Stimulated activated CD8-positive, alpha-beta memory T cell treated with anti-CD3 and anti-CD28 coated beads, Interleukin-4, amount 100 ng/mL, for 1 hour (primary cell): ENCODE measurements around the gene AREL1.
"Not testable (repeated sequence)": the region's sequence is repeated elsewhere in the genome, so short reads cannot be mapped to it uniquely, and the experiment has no call there.

Source experiments
- DNase-seq, 2 donors: peaks; one replicate each; pipeline ENCODE4 v3.0.0-alpha.2; 2020; ENCODE audit warnings: low read depth in 2 of 2, low spot score in 1 of 2

The AREL1 gene, protein sequence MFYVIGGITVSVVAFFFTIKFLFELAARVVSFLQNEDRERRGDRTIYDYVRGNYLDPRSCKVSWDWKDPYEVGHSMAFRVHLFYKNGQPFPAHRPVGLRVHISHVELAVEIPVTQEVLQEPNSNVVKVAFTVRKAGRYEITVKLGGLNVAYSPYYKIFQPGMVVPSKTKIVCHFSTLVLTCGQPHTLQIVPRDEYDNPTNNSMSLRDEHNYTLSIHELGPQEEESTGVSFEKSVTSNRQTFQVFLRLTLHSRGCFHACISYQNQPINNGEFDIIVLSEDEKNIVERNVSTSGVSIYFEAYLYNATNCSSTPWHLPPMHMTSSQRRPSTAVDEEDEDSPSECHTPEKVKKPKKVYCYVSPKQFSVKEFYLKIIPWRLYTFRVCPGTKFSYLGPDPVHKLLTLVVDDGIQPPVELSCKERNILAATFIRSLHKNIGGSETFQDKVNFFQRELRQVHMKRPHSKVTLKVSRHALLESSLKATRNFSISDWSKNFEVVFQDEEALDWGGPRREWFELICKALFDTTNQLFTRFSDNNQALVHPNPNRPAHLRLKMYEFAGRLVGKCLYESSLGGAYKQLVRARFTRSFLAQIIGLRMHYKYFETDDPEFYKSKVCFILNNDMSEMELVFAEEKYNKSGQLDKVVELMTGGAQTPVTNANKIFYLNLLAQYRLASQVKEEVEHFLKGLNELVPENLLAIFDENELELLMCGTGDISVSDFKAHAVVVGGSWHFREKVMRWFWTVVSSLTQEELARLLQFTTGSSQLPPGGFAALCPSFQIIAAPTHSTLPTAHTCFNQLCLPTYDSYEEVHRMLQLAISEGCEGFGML

DNA sequence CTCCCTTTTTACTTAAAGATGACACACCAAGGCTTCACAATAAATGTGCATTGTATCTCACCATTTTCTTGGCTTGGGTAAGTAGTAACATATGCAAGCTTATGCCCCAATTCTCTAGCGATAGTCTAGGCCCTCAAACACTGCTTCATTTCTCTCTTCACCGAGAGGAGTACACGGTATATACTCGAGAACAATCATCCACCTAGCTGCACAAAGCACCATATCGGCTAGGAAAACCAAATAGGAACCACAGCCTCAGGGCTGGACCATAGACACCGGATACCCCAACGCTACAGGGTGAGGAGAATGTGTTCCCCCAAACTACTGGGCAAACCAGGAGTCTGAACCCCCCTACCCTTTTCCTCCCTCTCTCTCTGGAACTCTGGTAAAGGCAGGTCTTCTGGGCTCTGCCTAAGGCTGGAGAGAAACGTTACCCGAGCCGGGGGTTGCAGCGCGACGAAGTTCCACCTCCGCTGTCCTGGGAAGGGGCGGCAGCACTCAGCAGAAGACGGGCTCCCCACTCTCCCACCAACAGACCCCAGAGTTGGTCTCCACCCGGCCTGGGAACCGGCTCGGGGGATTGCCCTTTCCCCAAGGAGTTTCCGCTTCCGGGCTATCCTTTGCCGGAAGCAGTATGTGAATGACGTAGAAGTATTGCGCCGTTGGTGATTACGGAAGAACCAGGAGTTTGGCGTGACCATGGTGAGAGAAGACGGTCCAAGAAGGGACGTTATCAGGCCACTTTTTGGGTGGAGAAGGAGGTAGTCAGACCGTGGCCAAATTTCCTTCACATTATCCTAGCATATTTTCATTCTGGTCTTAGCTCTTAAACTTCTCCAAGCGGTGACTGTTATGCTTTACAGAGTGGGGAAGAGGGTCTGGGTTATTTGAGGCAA, at the start of gene AREL1, which contains the start of gene FCF1:
TSS of gene AREL1 (minus strand) at position 582 of the 896 bp plus-strand sequence. CDS start 27,465 bp downstream, outside the sequence.
TSS of gene FCF1 (plus strand) at position 646 of the 896 bp plus-strand sequence. CDS start at position 700, 54 bp downstream.
- DNase-seq = peak; percentile 53 to 61

DNA sequence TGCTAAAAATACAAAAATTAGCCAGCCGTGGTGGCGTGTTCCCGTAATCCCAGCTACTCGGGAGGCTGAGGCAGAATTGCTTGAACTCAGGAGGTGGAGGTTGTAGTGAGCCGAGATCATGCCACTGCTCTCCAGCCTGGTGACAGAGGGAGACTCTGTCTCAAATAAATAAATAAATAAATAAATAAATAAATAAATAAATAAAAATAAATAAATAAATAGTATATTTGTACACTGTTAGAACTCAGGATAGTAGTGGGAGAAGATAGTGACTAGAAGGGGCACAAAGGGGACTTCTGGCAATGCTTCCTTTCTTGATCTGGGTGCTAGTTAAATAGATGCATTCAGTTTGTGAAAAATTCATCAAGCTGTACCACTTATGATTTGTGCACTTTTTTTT, 45.6 kb upstream of the AREL1 start:
- not testable (repeated sequence) for DNase-seq

DNA sequence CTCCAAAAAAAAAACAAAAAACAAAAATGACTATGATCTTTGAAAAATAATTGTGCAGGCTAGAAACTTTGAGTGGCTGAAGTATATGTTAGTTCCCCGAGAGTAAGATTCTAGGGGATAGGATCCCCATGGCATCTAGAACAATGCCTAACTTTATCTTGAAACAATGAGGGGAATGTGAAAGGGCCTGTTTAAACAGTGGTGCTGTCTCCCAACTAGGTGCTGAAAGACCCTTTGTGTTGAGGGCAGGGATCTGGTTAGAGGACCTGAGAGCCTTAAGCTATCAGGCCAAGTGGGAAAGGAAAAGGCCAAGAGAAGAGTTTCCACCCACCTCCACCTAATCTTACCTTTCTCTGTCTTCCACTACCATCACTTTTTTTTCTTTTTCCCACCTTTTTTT, 43.4 kb upstream of the AREL1 start:
- DNase-seq = no peak

DNA sequence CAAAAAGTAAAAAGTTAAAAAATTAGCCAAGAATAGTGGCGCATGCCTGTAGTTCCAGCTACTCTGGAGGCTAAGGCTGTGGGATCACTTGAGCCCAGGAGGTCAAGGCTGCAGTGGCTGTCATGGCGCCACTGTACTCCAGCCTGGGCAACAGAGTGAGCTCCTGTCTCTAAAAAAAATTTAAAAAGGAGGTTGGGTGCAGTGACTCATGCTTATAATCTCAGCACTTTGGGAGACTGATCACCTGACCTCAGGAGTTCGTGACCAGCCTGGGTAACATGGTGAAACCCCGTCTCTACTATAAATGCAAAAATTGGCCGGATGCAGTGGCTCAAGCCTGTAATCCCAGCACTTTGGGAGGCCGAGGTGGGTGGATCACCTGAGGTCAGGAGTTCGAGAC, 42.0 kb upstream of the AREL1 start:
- no peak for DNase-seq

DNA sequence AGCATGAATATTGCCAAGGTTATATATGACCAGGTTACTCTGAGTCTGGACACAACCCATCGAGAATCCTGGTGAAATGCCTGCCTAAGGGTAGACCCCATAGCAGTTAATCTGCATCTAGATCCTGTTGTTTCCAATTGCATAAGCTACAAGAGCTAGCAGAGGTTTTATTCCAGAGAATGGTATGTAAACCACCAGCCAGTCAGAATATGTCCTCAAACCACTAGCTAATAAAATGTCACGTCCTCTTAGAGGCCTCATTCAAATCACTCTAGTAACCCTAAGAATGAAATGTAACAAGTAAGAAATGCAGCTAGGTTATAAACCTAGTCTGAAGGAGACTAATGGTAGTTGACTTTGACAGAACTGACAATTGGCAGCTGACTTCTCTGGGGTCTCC, 41.3 kb upstream of the AREL1 start:
- no peak for DNase-seq

DNA sequence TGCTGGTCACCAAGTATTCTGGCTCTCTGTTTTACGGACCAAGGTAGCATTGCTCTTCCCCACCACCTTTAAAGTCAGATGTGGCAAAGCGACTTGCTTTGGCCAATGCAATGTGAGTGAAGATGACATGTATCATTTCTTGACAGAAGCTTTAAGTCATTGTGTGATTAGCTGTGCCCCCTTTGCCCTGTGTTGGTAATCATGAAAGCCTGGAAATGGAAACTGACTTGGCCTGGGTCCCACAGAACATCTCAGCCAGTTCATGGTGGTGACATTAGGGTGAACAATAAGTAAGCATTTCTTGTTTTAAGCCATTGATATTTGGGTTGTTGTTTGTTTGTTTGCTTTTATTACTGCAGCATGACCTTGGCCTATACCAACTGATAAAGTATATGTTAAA, 34.4 kb upstream of the AREL1 start:
- no peak for DNase-seq

DNA sequence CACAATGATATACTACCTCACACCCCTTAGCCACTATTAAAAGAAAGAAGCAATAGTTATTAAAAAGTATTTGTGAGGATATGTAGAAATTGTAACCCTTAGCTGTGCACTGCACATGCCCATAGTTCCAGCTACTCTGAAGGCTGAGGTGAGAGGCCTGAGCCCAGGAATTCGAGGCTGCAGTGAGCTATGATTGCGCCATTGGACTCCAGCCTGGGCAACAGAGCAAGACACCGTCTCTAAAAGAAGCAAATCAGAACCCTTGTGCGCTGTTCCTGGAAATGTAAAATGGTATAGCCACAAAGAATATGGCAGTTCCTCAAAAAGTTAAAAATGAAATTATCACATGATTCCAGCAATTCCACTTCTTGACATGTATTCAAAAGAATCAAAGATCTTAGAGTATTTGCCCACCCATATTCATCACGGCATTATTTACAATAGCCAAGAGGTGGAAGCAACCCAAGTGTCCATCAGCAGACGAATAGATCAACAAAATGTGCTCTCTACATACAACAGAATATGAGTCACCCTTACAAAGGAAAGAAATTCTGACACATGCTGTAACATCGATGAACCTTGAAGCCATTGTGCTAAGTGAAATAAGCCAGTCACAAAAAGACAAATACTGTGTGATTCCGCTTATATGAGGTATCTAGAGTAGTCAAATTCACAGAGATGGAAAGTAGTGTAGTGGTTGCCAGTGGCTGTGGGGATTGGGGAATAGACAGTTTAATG, 26.6 kb upstream of the AREL1 start:
- DNase-seq = no peak

DNA sequence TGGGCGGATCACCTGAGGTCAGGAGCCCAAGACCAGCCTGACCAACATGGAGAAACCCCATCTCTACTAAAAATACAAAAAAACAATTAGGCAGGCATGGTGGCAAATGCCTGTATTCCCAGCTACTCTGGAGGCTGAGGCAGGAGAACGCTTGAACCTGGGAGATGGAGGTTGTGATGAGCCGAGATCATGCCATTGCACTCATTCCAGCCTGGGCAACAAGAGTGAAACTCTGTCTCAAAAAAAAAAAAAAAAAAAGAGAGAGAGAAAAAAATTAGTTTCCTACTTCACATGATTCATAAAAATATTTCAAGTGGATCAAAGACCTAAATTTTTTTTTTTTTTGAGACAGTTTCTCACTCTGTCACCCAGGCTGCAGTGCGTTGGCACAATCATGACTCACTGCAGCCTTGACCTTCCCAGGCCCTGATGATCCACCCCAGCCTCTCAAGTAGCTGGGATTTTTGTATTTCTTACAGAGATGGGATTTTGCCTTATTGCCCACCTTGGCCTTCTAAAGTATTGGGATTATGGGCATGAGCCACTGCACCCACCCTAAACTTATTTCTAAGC, 25.0 kb upstream of the AREL1 start:
- no peak for DNase-seq

DNA sequence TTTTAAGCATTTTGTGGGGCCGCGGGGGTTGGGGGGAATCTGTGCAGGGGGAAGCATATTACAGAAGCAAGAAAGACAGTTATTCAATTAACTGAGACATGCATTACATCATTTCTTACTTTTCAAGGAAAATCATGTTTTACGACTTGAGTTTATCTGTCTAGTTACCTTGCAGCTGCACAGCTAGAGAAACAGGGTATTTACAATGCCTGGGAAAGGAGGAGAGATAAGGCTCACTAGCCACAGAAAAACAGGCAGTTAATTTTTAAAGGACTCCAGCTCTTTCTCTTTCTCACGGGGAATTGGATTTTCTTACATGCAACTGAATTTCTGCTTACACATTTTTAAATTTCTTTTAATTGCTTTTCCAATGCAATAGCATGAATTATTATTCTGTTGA, 22.2 kb upstream of the AREL1 start:
- DNase-seq = no peak

DNA sequence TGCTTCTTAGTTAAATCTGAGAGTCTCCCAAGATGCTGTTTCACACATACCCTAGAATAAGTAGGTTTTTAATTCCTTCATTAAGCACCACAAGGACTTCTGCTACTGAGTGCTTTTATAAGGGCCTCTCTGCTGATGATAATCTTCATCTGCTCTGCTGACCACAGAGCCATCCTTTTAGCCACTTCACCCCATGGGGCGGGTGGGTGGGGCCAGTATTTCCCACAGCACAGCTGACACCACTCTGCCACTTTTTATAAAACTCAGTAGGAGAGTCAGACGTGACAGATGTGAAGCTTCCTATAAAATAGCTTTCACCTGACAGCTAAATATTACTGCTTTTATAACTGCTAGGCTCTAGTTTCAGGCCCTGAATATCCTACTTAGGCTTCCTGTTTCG, 20.3 kb upstream of the AREL1 start:
- no peak for DNase-seq

DNA sequence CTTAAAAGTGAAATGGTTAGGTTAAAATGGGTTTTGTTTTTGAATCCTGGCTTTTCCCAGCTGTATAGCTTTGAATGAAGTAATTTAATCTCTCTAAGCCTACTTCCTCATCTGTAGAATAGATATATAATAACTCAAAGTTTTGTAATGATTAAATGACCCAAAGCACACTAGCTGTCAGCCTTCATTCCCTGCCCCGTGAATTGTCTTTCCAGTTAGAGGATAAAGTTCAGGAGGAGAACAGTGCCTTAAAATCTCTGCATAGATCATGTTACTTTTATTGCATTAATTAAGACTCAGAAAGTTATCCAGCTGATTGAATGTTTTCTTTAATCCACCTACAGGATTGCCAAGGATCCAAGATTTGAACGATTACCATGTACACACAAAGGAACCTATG, 19.5 kb upstream of the AREL1 start:
- DNase-seq = no peak

DNA sequence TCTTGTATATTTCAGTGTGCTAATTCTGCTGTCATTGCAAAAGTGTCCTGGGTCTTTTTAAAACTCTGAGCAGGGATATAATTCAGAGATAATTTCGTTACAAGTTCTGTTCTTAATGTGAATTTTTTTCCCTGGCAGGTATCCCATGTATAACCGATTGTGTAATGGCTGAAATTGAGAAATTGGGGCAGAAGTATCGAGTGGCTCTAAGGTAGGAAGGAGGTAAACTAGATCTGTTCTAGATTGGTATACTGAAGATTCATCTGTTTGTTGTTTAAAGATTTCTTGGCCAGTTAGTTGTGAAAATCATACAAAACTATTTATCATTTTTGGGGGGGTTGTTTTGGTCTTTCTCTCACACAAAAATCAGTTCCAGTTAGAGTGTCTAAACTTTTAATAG, 10.3 kb upstream of the AREL1 start:
- DNase-seq = no peak

DNA sequence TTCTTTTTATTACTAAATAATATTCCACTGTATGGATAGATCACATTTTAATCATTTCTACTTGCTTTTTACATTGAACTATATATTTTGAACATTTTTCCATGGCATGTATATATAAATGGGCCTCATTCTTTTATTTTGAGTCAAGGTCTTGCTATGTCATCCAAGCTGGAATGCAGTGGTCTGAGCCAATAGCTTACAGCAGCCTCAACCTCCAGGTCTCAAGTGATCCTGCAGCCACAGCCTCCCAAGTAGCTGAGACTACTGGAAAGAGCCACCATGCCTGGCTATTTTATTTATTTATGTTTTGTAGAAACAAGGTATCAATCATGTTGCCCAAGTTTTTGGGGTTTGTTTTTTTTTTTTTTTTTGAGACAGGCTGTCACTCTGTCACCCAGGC, 7.6 kb upstream of the AREL1 start:
- DNase-seq = no peak

DNA sequence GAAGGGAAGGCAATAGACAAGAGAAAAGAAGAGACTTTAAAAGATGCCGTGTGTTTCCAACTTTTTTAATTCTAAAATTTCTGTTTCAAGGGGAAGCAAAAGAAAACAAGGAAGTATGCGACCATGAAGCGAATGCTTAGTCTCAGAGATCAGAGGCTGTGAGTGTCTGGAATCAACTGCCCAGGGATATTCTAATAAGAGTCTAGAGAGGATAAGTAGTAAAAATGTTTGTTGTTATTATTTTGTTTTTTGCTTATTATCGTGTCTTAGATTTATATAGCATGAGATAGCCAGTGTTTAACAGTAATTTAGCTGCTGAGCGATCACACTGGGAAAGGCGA, 485 bp upstream of the AREL1 start:
- DNase-seq = no peak

DNA sequence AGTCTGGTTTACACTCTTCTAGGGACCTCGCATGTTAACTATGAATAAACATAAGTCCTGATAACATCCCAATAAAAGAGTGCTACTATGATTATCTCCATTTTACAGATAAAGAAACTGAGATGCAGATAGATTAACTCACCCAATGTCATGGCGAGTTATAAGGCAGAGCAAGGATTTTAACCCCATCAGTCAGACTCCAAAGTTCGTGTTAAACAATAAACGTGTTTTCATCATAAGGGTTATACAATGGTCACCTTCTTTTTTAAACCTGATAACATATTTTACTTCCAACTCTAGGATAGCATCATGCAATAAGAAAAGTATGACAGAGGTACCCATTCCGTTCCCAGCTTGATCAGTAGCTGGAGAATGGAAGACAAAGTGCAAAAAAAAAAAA, 1.2 kb downstream of the AREL1 start:
- DNase-seq = no peak

DNA sequence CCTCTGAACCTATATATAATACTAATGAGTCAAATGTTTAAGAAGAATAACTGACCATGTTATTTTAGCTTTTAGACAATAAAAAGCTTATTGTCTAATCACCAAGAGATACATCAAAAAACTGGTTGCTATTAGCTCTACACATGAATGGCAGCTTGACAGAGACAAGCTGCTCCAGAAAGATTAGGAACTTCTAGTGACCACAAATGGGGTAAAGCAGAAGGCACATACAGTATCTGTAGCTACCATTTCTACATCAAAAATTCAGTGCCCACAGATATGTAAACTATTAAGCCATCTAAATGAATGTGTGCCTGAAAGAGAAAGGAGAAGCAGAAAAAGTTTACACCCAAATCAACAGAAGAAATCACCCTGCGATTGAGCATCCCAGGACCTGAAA, 2.4 kb downstream of the AREL1 start:
- DNase-seq = no peak

DNA sequence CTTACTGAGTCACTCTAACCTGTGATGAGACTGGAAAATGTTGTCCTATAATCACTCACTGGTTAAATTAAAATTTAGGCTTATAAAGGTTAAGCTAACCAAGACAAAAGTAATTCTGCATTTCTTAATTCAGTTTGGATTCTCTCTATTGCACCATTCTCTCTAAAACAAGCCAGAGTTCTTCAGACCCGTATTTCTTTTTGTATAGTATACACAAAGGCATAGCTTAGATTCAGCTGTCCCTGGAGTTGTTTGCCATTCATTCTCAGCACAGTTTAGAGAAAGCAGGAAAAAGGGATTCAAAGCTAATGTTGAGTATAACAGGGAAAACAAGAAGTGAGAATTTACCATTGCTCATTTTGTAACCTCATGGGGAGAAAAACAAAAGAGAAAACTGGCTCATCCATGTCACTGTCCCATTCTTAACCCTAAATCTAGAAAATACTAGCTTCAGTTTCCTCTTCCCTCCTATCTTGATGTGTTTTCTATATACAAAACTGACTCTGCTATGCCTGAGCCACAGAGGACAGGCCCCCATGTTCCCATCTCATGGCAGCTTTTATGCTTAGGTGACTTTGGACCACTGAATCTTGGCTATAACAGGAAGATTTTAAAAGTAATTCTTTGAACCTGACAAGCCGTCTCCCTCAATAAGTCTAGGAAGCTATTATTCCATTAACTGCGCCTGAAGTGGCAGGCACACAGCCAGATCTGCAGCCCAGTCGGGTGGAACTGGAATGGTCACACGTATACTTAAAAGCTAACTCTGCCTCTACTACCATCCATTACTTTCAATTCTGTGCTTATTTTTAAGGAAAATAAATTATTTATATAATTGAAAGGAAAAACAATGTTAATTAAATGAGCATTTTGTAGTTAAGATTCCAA, 7.0 kb downstream of the AREL1 start:
- DNase-seq = no peak

DNA sequence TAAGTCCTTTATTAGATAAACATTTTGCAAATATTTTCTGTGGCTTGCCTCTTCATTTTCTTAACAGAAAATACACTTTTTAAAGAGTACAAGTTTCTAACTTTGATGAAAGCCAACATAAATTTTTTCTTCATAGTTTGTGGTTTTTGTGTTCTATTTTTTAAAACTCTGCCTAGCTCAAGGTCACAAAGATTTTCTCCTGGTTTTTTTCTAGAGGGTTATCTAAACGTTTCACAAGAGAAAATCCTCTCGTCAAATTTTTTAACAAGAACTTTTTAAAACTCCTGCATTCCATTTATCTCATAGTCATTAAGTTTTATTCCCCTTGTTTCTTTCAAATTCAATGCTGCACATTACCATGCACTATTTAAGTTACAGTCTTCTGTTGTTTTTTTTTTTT, 8.2 kb downstream of the AREL1 start:
- DNase-seq = no peak

DNA sequence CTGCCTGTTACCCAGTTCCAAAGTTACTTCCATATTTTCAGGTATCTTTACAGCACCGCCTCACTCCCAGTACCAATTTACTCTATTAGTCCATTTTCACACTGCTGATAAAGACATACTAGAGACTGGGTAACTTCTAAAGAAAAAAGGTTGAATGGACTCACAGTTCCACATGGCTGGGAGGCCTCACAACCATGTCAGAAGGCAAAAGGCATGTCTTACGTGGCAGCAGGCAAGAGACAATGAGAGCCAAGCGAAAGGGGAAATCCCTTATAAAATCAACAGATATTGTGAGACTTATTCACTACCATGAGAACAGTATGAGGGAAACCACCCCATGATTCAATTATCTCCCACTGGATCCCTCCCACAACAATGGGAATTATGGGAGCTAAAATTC, 9.8 kb downstream of the AREL1 start:
- DNase-seq = no peak
